Sigmoid colon (tissue), 7 donors: ENCODE measurements around the gene TGIF2LY. TPM values are rescaled to one million over a fixed set of nuclear protein-coding genes. Genes with fewer than 3 reads are reported as not detected.
"Not testable (repeated sequence)": the region's sequence is repeated elsewhere in the genome, so short reads cannot be mapped to it uniquely, and the experiment has no call there.

Experiments used
- DNase-seq: peaks from one replicate; pipeline ENCODE4 v3.0.0-alpha.2; 2019
- H3K27ac ChIP-seq, 4 donors: fragments of 200-600 bp; sonication (generic); one replicate each; pipeline ENCODE4 v1.5.1; 2016 to 2019; ENCODE audit warnings: mild to moderate bottlenecking in 1 of 4
- H3K27me3 ChIP-seq, 3 donors: fragments of 200-600 bp; sonication (generic); one replicate each; pipeline ENCODE4 v1.5.1; 2019; ENCODE audit warnings: mild to moderate bottlenecking in 1 of 3
- H3K36me3 ChIP-seq, 4 donors: fragments of 200-600 bp; sonication (generic); one replicate each; pipeline ENCODE4 v1.5.1; 2016 to 2019
- H3K4me1 ChIP-seq, 4 donors: fragments of 200-600 bp; sonication (generic); one replicate each; pipeline ENCODE4 v1.5.1; 2017 to 2019
- H3K4me3 ChIP-seq, 4 donors: fragments of 200-600 bp; sonication (generic); one replicate each; pipeline ENCODE4 v1.5.1; 2017 to 2019; ENCODE audit warnings: mild to moderate bottlenecking in 2 of 4, moderate library complexity in 1 of 4
- H3K9me3 ChIP-seq, 4 donors: fragments of 200-600 bp in 3 of 4; sonication (generic) in 3 of 4; one replicate each; pipeline versions ENCODE4 v1.5.1 to v1.6.1; 2013 to 2019
- WGBS, 2 donors: extraction: QIAGEN DNeasy Blood & Tissue Kit; methylation state at CpG; one replicate each; pipeline ENCODE4 v1.1.7; 2013; 5-methylcytosine and 5-hydroxymethylcytosine counted together
- intact Hi-C: fragments of 100-400 bp; cut with DNase I; formaldehyde crosslinking; loops from one replicate; pipeline ENCODE4 v1.15.1; 2023
- polyA plus RNA-seq, 3 donors: library from polyadenylated mRNA; stranded (reverse); fragments of 200-250 nt; gene quantifications; one replicate each; pipeline ENCODE4 v1.2.3, GENCODE V29; 2013
- small RNA-seq, 3 donors: library from RNA; depleted of rRNA; stranded (forward); fragments of <200 nt; gene quantifications; one replicate each; pipeline ENCODE3, GENCODE V24; 2016
- total RNA-seq, 4 donors: library from RNA; depleted of rRNA; stranded (reverse); fragments of >200 nt; gene quantifications; one replicate each; pipeline ENCODE4 v1.1.0, GENCODE V29; 2016
- donor health status: healthy with polysubstance abuse.
- donor health status: Bipolar disorder and iron deficiency.
- donor health status: healthy.

TGIF2LY gene
- not detected for total RNA-seq
- not detected for polyA plus RNA-seq

- intact Hi-C loops, H3K27me3 ChIP-seq, H3K4me3 ChIP-seq, H3K4me1 ChIP-seq, H3K9me3 ChIP-seq, H3K27ac ChIP-seq, H3K36me3 ChIP-seq, DNase-seq: not testable (repeated sequence)
- 75 to 86% methylated on average over 9 of the region's 9 CpGs for WGBS, 2 donors
Measured at GRCh38 chrY:3578767-3579166, at the start of gene TGIF2LY. TGIF2LY (plus strand) TSS chrY:3579067; CDS start chrY:3579245, 178 bp downstream.

Small RNA genes within 50 kb of the gene (small RNA-seq; reads per million reads assigned to genes)
- 0 reads per million in 3 donors for gene PRRC2CP1
